CD4-positive, CD25-positive, alpha-beta regulatory T cell (primary cell): ENCODE results near the gene INPP4B. TPM values are rescaled to one million over a fixed set of nuclear protein-coding genes. Genes with fewer than 3 reads are reported as not detected.

Experiments used
- ATAC-seq, 2 donors: fragments of 150-1000 bp; cut with Tn5 transposase; one replicate each; pipeline ENCODE4 v1.10.0; 2021; ENCODE audit warnings: low read depth in 2 of 2, moderate number of reproducible peaks in 2 of 2, moderate library complexity in 1 of 2
- DNase-seq, 3 donors: peaks; one replicate each; pipeline versions ENCODE4 v3.0.0 to v3.0.0-alpha.2; 2012 to 2022; ENCODE audit warnings: mixed read lengths in 1 of 3
- H3K27ac ChIP-seq: one replicate; pipeline ENCODE4 v1.7.0; 2013; ENCODE audit warnings: mild to moderate bottlenecking, low read length; ENCODE audit not compliant: insufficient read depth, poor library complexity, severe bottlenecking
- H3K27me3 ChIP-seq: one replicate; pipeline ENCODE4 v1.7.0; 2013; ENCODE audit warnings: low read length; ENCODE audit not compliant: control insufficient read depth, insufficient read depth
- H3K36me3 ChIP-seq: one replicate; pipeline ENCODE4 v1.7.0; 2013; ENCODE audit warnings: mild to moderate bottlenecking, low read length, moderate library complexity; ENCODE audit not compliant: control insufficient read depth, insufficient read depth
- H3K4me1 ChIP-seq: 2 replicates; pipeline ENCODE4 v1.7.0; 2013; ENCODE audit warnings: mild to moderate bottlenecking, low read length; ENCODE audit not compliant: insufficient read depth, control insufficient read depth, poor library complexity, severe bottlenecking
- H3K4me3 ChIP-seq: one replicate; pipeline ENCODE4 v1.7.0; 2013; ENCODE audit warnings: low read depth, mild to moderate bottlenecking, low read length, moderate library complexity
- H3K9me3 ChIP-seq, 2 experiments: 1 replicate in 1 of 2; 2 replicates in 1 of 2; pipeline ENCODE4 v1.7.0; 2013; ENCODE audit warnings: low read length in 2 of 2, mild to moderate bottlenecking in 1 of 2, moderate library complexity in 1 of 2; ENCODE audit not compliant: control insufficient read depth in 2 of 2
- H3K27ac Mint-ChIP-seq, 3 donors: one replicate each; pipeline ENCODE4 v1.8.0; 2020 to 2022; ENCODE audit warnings: mild to moderate bottlenecking in 3 of 3, mixed read lengths in 3 of 3, moderate library complexity in 2 of 3
- H3K27me3 Mint-ChIP-seq: one replicate; pipeline ENCODE4 v1.8.0; 2022; ENCODE audit warnings: mild to moderate bottlenecking, mixed read lengths
- H3K36me3 Mint-ChIP-seq: one replicate; pipeline ENCODE4 v1.8.0; 2020; ENCODE audit warnings: mixed read lengths
- H3K4me1 Mint-ChIP-seq, 4 donors: one replicate each; pipeline ENCODE4 v1.8.0; 2020 to 2022; ENCODE audit warnings: mixed read lengths in 4 of 4, mild to moderate bottlenecking in 1 of 4
- H3K4me3 Mint-ChIP-seq, 4 donors: one replicate each; pipeline ENCODE4 v1.8.0; 2020 to 2022; ENCODE audit warnings: mild to moderate bottlenecking in 4 of 4, mixed read lengths in 4 of 4, moderate library complexity in 3 of 4
- H3K9me3 Mint-ChIP-seq, 7 donors: one replicate each; pipeline ENCODE4 v1.8.0; 2020 to 2022; ENCODE audit warnings: mixed read lengths in 7 of 7, mild to moderate bottlenecking in 3 of 7, moderate library complexity in 2 of 7
- polyA plus RNA-seq, 4 donors: library from polyadenylated mRNA; unstranded; fragments of 300-500 nt; fragmentation: Illumina TruSeq; gene quantifications; one replicate each; pipeline ENCODE4 v1.2.3, GENCODE V29; 2021
- total RNA-seq: library from RNA; stranded (reverse); gene quantifications from one replicate; pipeline ENCODE4 v1.2.3, GENCODE V29; 2022

The INPP4B gene
- total and polyA plus RNA-seq, 5 donors from 2014 or later, result 37.6 to 89.4 (median 44.6) TPM

- no peak overlapping the region for H3K4me3 ChIP-seq
- peaks cover 2% of the 10 kb centered on the region for H3K27me3 ChIP-seq
- DNase-seq (no peak), ATAC-seq (no peak)
- no peak overlapping the region for H3K27ac ChIP-seq
- no peaks in the 10 kb centered on the region for H3K9me3 ChIP-seq
- Mint-ChIP-seq H3K36me3 (peaks cover 9% of the 10 kb centered on the region), H3K27ac (no peak overlapping the region), H3K4me3 (no peak overlapping the region), H3K27me3 (no peaks in the 10 kb centered on the region), H3K9me3 (peaks cover 0 to 3% (median 0%) of the 10 kb centered on the region in 7 donors), H3K4me1 (peaks cover 0 to 3% (median 0%) of the 10 kb centered on the region in 4 donors)
- H3K36me3 ChIP-seq, result no peaks in the 10 kb centered on the region
- H3K4me1 ChIP-seq, result no peaks in the 10 kb centered on the region
Measured at GRCh38 chr4:142773505-142773904, 72.6 kb downstream of the INPP4B start.

GRCh38 chr4:142762280-142762679 lies 83.8 kb downstream of the INPP4B start:
- Histone ChIP-seq H3K4me1 (no peaks in the 10 kb centered on the region), H3K36me3 (no peaks in the 10 kb centered on the region), H3K27me3 (no peaks in the 10 kb centered on the region), H3K9me3 (no peaks in the 10 kb centered on the region), H3K27ac (no peak overlapping the region), H3K4me3 (no peak overlapping the region)
- H3K4me1 Mint-ChIP-seq, result peaks cover 0 to 2% (median 0%) of the 10 kb centered on the region in 4 donors
- DNase-seq, result no peak
- H3K9me3 Mint-ChIP-seq, result peaks cover 0 to 3% (median 0%) of the 10 kb centered on the region in 7 donors
- no peak for ATAC-seq
- H3K27me3 Mint-ChIP-seq, result no peaks in the 10 kb centered on the region
- no peak overlapping the region for H3K4me3 Mint-ChIP-seq
- H3K27ac Mint-ChIP-seq, result no peak overlapping the region
- H3K36me3 Mint-ChIP-seq, result no peaks in the 10 kb centered on the region

- no peak overlapping the region for H3K27ac ChIP-seq
- no peak for ATAC-seq
- peaks cover 2% of the 10 kb centered on the region for H3K27me3 ChIP-seq
- no peaks in the 10 kb centered on the region for H3K36me3 ChIP-seq
- no peak overlapping the region for H3K4me3 Mint-ChIP-seq
- no peaks in the 10 kb centered on the region for H3K4me1 Mint-ChIP-seq
- H3K36me3 Mint-ChIP-seq, result no peaks in the 10 kb centered on the region
- H3K27ac Mint-ChIP-seq, result no peak overlapping the region
- H3K27me3 Mint-ChIP-seq, result peaks cover 9% of the 10 kb centered on the region
- no peaks in the 10 kb centered on the region for H3K4me1 ChIP-seq
- H3K4me3 ChIP-seq, result no peak overlapping the region
- DNase-seq, result no peak
- no peaks in the 10 kb centered on the region for H3K9me3 ChIP-seq
- peaks cover 0 to 5% (median 0%) of the 10 kb centered on the region in 7 donors for H3K9me3 Mint-ChIP-seq
Measured at GRCh38 chr4:142752202-142752786, 93.8 kb downstream of the INPP4B start.

- Histone ChIP-seq H3K4me1 (no peaks in the 10 kb centered on the region), H3K4me3 (no peak overlapping the region), H3K27me3 (no peaks in the 10 kb centered on the region), H3K9me3 (peaks cover 6 to 14% of the 10 kb centered on the region in 2 experiments), H3K27ac (no peak overlapping the region), H3K36me3 (no peaks in the 10 kb centered on the region)
- H3K27ac Mint-ChIP-seq, result no peak overlapping the region
- no peaks in the 10 kb centered on the region for H3K36me3 Mint-ChIP-seq
- no peaks in the 10 kb centered on the region for H3K4me1 Mint-ChIP-seq
- H3K9me3 Mint-ChIP-seq, result peaks cover 0 to 28% (median 6%) of the 10 kb centered on the region in 7 donors
- DNase-seq (no peak), ATAC-seq (no peak)
- H3K4me3 Mint-ChIP-seq, result no peak overlapping the region
- H3K27me3 Mint-ChIP-seq, result peaks cover 14% of the 10 kb centered on the region
Measured at GRCh38 chr4:142743121-142743825, 102.8 kb downstream of the INPP4B start.

- H3K4me1 ChIP-seq, result no peaks in the 10 kb centered on the region
- DNase-seq, result no peak
Measured at GRCh38 chr4:142741995-142742394, 104.1 kb downstream of the INPP4B start.

GRCh38 chr4:142728233-142728632 lies 117.9 kb downstream of the INPP4B start:
- H3K27ac ChIP-seq, result no peak overlapping the region
- peaks cover 7% of the 10 kb centered on the region for H3K27me3 Mint-ChIP-seq
- no peak overlapping the region for H3K27ac Mint-ChIP-seq
- H3K4me3 ChIP-seq, result no peak overlapping the region
- H3K4me1 Mint-ChIP-seq, result peaks cover 4 to 8% (median 5%) of the 10 kb centered on the region in 4 donors
- no peaks in the 10 kb centered on the region for H3K9me3 ChIP-seq
- H3K9me3 Mint-ChIP-seq, result no peaks in the 10 kb centered on the region
- no peaks in the 10 kb centered on the region for H3K36me3 ChIP-seq
- ATAC-seq, result no peak
- H3K36me3 Mint-ChIP-seq, result peaks cover 4% of the 10 kb centered on the region
- H3K27me3 ChIP-seq, result no peaks in the 10 kb centered on the region
- DNase-seq, result no peak
- H3K4me1 ChIP-seq, result no peaks in the 10 kb centered on the region
- no peak overlapping the region for H3K4me3 Mint-ChIP-seq

More at GRCh38 chr4:142741995-142742394, 104.1 kb downstream of the INPP4B start:
- peaks cover 6 to 14% of the 10 kb centered on the region in 2 experiments for H3K9me3 ChIP-seq
- no peak for ATAC-seq
- no peaks in the 10 kb centered on the region for H3K36me3 Mint-ChIP-seq
- H3K27ac Mint-ChIP-seq, result no peak overlapping the region
- H3K4me3 ChIP-seq, result no peak overlapping the region
- H3K27ac ChIP-seq, result no peak overlapping the region
- H3K27me3 ChIP-seq, result no peaks in the 10 kb centered on the region
- H3K4me3 Mint-ChIP-seq, result no peak overlapping the region
- no peaks in the 10 kb centered on the region for H3K4me1 Mint-ChIP-seq
- peaks cover 0 to 26% (median 6%) of the 10 kb centered on the region in 7 donors for H3K9me3 Mint-ChIP-seq
- H3K27me3 Mint-ChIP-seq, result peaks cover 14% of the 10 kb centered on the region
- H3K36me3 ChIP-seq, result no peaks in the 10 kb centered on the region

- Mint-ChIP-seq H3K9me3 (no peaks in the 10 kb centered on the region), H3K4me3 (no peak overlapping the region), H3K27ac (no peak overlapping the region), H3K4me1 (peaks cover 4 to 9% (median 5%) of the 10 kb centered on the region in 4 donors), H3K36me3 (peaks cover 4% of the 10 kb centered on the region), H3K27me3 (peaks cover 7% of the 10 kb centered on the region)
- Histone ChIP-seq H3K36me3 (no peaks in the 10 kb centered on the region), H3K9me3 (no peaks in the 10 kb centered on the region), H3K27me3 (no peaks in the 10 kb centered on the region), H3K4me1 (no peaks in the 10 kb centered on the region), H3K4me3 (no peak overlapping the region), H3K27ac (no peak overlapping the region)
- DNase-seq (no peak), ATAC-seq (no peak)
Measured at GRCh38 chr4:142727149-142727548, 119.0 kb downstream of the INPP4B start.

GRCh38 chr4:142725886-142726285 lies 120.2 kb downstream of the INPP4B start:
- peaks cover 4% of the 10 kb centered on the region for H3K36me3 Mint-ChIP-seq
- DNase-seq (no peak), ATAC-seq (no peak)
- Histone ChIP-seq H3K9me3 (no peaks in the 10 kb centered on the region), H3K4me1 (no peaks in the 10 kb centered on the region), H3K36me3 (no peaks in the 10 kb centered on the region), H3K4me3 (no peak overlapping the region), H3K27ac (no peak overlapping the region), H3K27me3 (no peaks in the 10 kb centered on the region)
- no peaks in the 10 kb centered on the region for H3K9me3 Mint-ChIP-seq
- peaks cover 4 to 7% (median 5%) of the 10 kb centered on the region in 4 donors for H3K4me1 Mint-ChIP-seq
- peaks cover 7% of the 10 kb centered on the region for H3K27me3 Mint-ChIP-seq
- H3K4me3 Mint-ChIP-seq, result no peak overlapping the region
- H3K27ac Mint-ChIP-seq, result no peak overlapping the region
